ENCODE results near the gene THOC2.

Gene THOC2

DNA sequence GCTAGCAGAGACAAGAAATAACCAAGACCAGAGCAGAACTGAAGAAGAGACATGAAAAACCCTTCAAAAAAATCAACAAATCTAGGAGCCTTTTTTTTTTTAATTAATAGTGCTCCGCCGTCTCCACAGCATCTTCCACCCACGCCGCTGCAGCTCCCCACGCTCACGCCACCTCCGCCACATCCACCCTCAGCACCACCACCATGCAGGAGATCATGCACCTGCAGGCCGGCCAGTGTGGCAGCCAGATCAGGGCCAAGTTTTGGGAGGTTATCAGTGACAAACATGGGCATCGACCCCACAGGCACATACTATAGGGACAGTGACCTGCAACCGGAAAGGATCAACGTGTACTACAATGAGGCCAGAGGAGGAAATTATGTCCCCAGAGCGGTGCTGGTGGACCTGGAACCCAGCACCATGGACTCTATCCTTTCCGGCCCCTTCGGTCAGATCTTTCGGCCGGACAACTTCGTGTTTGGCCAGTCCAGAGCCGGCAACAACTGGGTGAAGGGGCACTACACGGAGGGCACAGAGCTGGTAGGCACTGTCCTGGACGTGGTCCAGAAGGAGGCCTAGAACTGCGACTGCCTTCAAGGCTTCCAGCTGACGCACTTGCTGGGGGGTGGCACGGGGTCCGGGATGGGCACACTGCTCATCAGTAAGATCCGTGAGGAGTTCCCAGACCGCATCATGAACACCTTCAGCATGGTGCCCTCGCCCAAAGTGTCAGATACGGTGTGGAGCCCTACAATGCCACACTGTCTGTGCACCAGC is 171.2 kb downstream of the THOC2 start:
- Histone ChIP-seq H3K36me3 (ENCODE audit: control insufficient read depth in 2 of 2, insufficient read depth in 1 of 2, low read length in 2 of 2) (no peaks in the 10 kb centered on the region), H3K4me3 (ENCODE audit: low read depth, low read length) (no peak overlapping the region), H3K9me3 (ENCODE audit: control insufficient read depth, insufficient read depth, low read depth, low read length) (no peaks in the 10 kb centered on the region; the same call in 1 of the 2 replicates), H3K4me1 (ENCODE audit: control insufficient read depth, insufficient read depth, low read length) (no peaks in the 10 kb centered on the region), H3K27ac (ENCODE audit: extremely low read depth, low read depth, low read length) (no peak overlapping the region)
- POLR2A ChIA-PET, result no interaction called here
- no peak for TF ChIP-seq ZNF549 (tag by site-specific recombination; IDR thresholded peaks at IDR 0.05)
- no peak for TF ChIP-seq ZNF23 (tag by site-specific recombination; IDR thresholded peaks at IDR 0.05; ENCODE audit: borderline replicate concordance)
- TF ChIP-seq OVOL3 (tag by site-specific recombination; IDR thresholded peaks at IDR 0.05), result no peak
- TF ChIP-seq ZNF768 (tag by site-specific recombination; IDR thresholded peaks at IDR 0.05), result no peak
- TF ChIP-seq, protein P1, sequence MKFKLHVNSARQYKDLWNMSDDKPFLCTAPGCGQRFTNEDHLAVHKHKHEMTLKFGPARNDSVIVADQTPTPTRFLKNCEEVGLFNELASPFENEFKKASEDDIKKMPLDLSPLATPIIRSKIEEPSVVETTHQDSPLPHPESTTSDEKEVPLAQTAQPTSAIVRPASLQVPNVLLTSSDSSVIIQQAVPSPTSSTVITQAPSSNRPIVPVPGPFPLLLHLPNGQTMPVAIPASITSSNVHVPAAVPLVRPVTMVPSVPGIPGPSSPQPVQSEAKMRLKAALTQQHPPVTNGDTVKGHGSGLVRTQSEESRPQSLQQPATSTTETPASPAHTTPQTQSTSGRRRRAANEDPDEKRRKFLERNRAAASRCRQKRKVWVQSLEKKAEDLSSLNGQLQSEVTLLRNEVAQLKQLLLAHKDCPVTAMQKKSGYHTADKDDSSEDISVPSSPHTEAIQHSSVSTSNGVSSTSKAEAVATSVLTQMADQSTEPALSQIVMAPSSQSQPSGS (tag by site-specific recombination; IDR thresholded peaks at IDR 0.05; ENCODE audit: low read depth), result no peak
- TF ChIP-seq, protein P2, sequence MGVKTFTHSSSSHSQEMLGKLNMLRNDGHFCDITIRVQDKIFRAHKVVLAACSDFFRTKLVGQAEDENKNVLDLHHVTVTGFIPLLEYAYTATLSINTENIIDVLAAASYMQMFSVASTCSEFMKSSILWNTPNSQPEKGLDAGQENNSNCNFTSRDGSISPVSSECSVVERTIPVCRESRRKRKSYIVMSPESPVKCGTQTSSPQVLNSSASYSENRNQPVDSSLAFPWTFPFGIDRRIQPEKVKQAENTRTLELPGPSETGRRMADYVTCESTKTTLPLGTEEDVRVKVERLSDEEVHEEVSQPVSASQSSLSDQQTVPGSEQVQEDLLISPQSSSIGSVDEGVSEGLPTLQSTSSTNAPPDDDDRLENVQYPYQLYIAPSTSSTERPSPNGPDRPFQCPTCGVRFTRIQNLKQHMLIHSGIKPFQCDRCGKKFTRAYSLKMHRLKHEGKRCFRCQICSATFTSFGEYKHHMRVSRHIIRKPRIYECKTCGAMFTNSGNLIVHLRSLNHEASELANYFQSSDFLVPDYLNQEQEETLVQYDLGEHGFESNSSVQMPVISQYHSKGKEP (tag by site-specific recombination; IDR thresholded peaks at IDR 0.05), result no peak
- CTCF ChIA-PET, result interaction anchor here (0.8 kb wide), 1 partner anchor 21 kb away, joined by 6 read pairs; no protein-coding TSS in a partner anchor

DNA sequence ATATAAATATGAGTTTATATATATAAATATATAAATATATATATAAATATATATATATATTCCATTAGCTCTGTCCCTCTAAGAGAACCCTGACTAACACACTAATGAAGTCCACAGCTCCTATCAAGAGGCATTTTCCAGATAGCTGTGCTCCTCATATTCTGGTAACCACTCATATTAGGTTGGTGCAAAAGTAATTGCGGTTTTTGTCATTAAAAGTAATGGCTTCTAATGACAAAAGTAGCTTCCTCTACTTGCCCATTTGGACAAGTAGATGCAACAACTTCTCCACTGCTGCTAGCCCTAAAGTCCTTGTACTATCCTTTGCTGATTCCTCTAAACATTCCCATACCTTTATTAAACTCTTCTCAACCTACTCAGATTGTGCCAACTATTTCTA is 182.0 kb downstream of the THOC2 start:
- ChIA-PET POLR2A (no interaction called here), CTCF (no interaction called here)
- H3K9me3 ChIP-seq (ENCODE audit: control insufficient read depth, insufficient read depth, low read depth, low read length), result peaks cover 2% of the 10 kb centered on the region; the same call in 1 of the 2 replicates
- no peaks in the 10 kb centered on the region for H3K36me3 ChIP-seq (ENCODE audit: control insufficient read depth in 2 of 2, insufficient read depth in 1 of 2, low read length in 2 of 2)
- TF ChIP-seq MZF1 (tag by site-specific recombination; IDR thresholded peaks at IDR 0.05; ENCODE audit: borderline replicate concordance) (no peak), ZNF121 (tag by site-specific recombination; IDR thresholded peaks at IDR 0.05) (no peak), ZNF677 (tag by site-specific recombination; IDR thresholded peaks at IDR 0.05) (no peak), ZBTB48 (tag by site-specific recombination; IDR thresholded peaks at IDR 0.05) (no peak), ZFP37 (tag by site-specific recombination; IDR thresholded peaks at IDR 0.05) (no peak), ZNF211 (tag by site-specific recombination; IDR thresholded peaks at IDR 0.05; ENCODE audit: low read depth) (no peak), KLF8 (tag by site-specific recombination; IDR thresholded peaks at IDR 0.05) (no peak), ZNF114 (tag by site-specific recombination; IDR thresholded peaks at IDR 0.05) (no peak)
- TF ChIP-seq, protein P3, sequence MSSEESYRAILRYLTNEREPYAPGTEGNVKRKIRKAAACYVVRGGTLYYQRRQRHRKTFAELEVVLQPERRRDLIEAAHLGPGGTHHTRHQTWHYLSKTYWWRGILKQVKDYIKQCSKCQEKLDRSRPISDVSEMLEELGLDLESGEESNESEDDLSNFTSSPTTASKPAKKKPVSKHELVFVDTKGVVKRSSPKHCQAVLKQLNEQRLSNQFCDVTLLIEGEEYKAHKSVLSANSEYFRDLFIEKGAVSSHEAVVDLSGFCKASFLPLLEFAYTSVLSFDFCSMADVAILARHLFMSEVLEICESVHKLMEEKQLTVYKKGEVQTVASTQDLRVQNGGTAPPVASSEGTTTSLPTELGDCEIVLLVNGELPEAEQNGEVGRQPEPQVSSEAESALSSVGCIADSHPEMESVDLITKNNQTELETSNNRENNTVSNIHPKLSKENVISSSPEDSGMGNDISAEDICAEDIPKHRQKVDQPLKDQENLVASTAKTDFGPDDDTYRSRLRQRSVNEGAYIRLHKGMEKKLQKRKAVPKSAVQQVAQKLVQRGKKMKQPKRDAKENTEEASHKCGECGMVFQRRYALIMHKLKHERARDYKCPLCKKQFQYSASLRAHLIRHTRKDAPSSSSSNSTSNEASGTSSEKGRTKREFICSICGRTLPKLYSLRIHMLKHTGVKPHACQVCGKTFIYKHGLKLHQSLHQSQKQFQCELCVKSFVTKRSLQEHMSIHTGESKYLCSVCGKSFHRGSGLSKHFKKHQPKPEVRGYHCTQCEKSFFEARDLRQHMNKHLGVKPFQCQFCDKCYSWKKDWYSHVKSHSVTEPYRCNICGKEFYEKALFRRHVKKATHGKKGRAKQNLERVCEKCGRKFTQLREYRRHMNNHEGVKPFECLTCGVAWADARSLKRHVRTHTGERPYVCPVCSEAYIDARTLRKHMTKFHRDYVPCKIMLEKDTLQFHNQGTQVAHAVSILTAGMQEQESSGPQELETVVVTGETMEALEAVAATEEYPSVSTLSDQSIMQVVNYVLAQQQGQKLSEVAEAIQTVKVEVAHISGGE (tag by site-specific recombination; conservative IDR thresholded peaks at IDR 0.05; ENCODE audit: low read depth), result no peak
- no peaks in the 10 kb centered on the region for H3K4me1 ChIP-seq (ENCODE audit: control insufficient read depth, insufficient read depth, low read length)
- H3K4me3 ChIP-seq (ENCODE audit: low read depth, low read length), result no peak overlapping the region
- H3K27ac ChIP-seq (ENCODE audit: extremely low read depth, low read depth, low read length), result no peak overlapping the region

Measured in HEK293 (cell line).